Measurements from ENCODE around the gene USP53. TPM values are rescaled to one million over a fixed set of nuclear protein-coding genes. Genes with fewer than 3 reads are reported as not detected.

The USP53 gene
- total RNA-seq, 1 donor from 2014 or later, result 32.3 TPM

- Mint-ChIP-seq H3K4me1 (ENCODE audit: low read depth, unreplicated experiment) (peaks cover 1% of the 10 kb centered on the region), H3K36me3 (ENCODE audit: low read depth, unreplicated experiment) (peaks cover 5% of the 10 kb centered on the region), H3K9me3 (ENCODE audit: unreplicated experiment) (no peaks in the 10 kb centered on the region)
Measured at GRCh38 chr4:119221412-119221811, 8.9 kb downstream of the USP53 start.

GRCh38 chr4:119227690-119228089, 15.2 kb downstream of the USP53 start:
- peaks cover 21% of the 10 kb centered on the region for H3K79me2 ChIP-seq (ENCODE audit: insufficient read depth, low read length)
- H2AFZ ChIP-seq (ENCODE audit: low read depth, low read length), result no peak overlapping the region
- no peak overlapping the region for H3K9ac ChIP-seq (ENCODE audit: low read length)
- H3K4me3 Mint-ChIP-seq (ENCODE audit: unreplicated experiment), result no peak overlapping the region
- H3K27me3 Mint-ChIP-seq (ENCODE audit: low read depth, unreplicated experiment), result no peaks in the 10 kb centered on the region
- H3K4me1 Mint-ChIP-seq (ENCODE audit: low read depth, unreplicated experiment), result peaks cover 9% of the 10 kb centered on the region
- no peaks in the 10 kb centered on the region for H4K20me1 ChIP-seq (ENCODE audit: insufficient read depth, low read length)
- H3K4me3 ChIP-seq (ENCODE audit: insufficient read depth, low read depth, low read length), result no peak overlapping the region
- no peaks in the 10 kb centered on the region for H3K4me1 ChIP-seq (ENCODE audit: insufficient read depth, low read length)
- DNase-seq (ENCODE audit: low read depth), result peak; percentile 59
- H3K36me3 Mint-ChIP-seq (ENCODE audit: low read depth, unreplicated experiment), result peaks cover 3% of the 10 kb centered on the region
- H3K27ac Mint-ChIP-seq (ENCODE audit: unreplicated experiment), result no peak overlapping the region
- H3K4me2 ChIP-seq (ENCODE audit: low read length), result no peak overlapping the region
- no peaks in the 10 kb centered on the region for H3K9me3 ChIP-seq (ENCODE audit: insufficient read depth, low read depth, low read length)
- TF ChIP-seq CTCF (IDR thresholded peaks at IDR 0.05; ENCODE audit: insufficient read depth, low read depth, low read length) (no peak), EZH2 (IDR thresholded peaks at IDR 0.05; ENCODE audit: insufficient read depth, low read length) (no peak)
- no peaks in the 10 kb centered on the region for H3K36me3 ChIP-seq (ENCODE audit: insufficient read depth, low read length)
- no peak for FAIRE-seq
- no peaks in the 10 kb centered on the region for H3K27me3 ChIP-seq (ENCODE audit: insufficient read depth, low read length)
- no peak overlapping the region for H3K27ac ChIP-seq (ENCODE audit: low read depth, low read length)
- H3K9me3 Mint-ChIP-seq (ENCODE audit: unreplicated experiment), result no peaks in the 10 kb centered on the region

More at GRCh38 chr4:119221412-119221811, 8.9 kb downstream of the USP53 start:
- Histone ChIP-seq H3K4me2 (ENCODE audit: low read length) (no peak overlapping the region), H3K36me3 (ENCODE audit: insufficient read depth, low read length) (peaks cover 13% of the 10 kb centered on the region), H3K27ac (ENCODE audit: low read depth, low read length) (no peak overlapping the region), H3K9me3 (ENCODE audit: insufficient read depth, low read depth, low read length) (no peaks in the 10 kb centered on the region), H4K20me1 (ENCODE audit: insufficient read depth, low read length) (no peaks in the 10 kb centered on the region), H3K27me3 (ENCODE audit: insufficient read depth, low read length) (no peaks in the 10 kb centered on the region), H2AFZ (ENCODE audit: low read depth, low read length) (no peak overlapping the region), H3K4me3 (ENCODE audit: insufficient read depth, low read depth, low read length) (no peak overlapping the region), H3K79me2 (ENCODE audit: insufficient read depth, low read length) (peaks cover 27% of the 10 kb centered on the region), H3K4me1 (ENCODE audit: insufficient read depth, low read length) (peaks cover 4% of the 10 kb centered on the region), H3K9ac (ENCODE audit: low read length) (no peak overlapping the region)
- Mint-ChIP-seq H3K27ac (ENCODE audit: unreplicated experiment) (no peak overlapping the region), H3K27me3 (ENCODE audit: low read depth, unreplicated experiment) (no peaks in the 10 kb centered on the region), H3K4me3 (ENCODE audit: unreplicated experiment) (no peak overlapping the region)
- no peak for DNase-seq (ENCODE audit: low read depth)
- TF ChIP-seq EZH2 (IDR thresholded peaks at IDR 0.05; ENCODE audit: insufficient read depth, low read length), result no peak
- TF ChIP-seq CTCF (IDR thresholded peaks at IDR 0.05; ENCODE audit: insufficient read depth, low read depth, low read length), result no peak
- no peak for FAIRE-seq

DNA sequence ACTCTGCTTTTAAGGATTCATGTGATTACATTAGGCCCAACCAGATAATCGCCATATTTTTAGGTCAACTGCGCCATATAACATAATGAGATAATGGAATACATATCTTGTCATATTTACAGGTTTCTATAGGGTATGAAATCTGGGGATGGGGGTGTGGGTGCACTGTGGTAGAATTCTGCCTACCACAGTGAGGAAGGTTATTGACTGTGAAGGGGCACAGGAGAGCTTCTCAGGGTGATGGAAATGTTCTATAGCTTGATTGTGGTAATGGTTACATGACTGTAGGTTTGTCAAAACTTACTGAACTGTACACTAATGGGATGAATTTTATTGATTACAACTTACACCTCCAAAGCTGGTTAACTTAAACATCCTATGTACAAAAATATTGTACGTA, 15.9 kb downstream of the USP53 start:
- no peak overlapping the region for H3K4me3 ChIP-seq (ENCODE audit: insufficient read depth, low read depth, low read length)
- no peak overlapping the region for H3K4me2 ChIP-seq (ENCODE audit: low read length)
- DNase-seq (ENCODE audit: low read depth), result no peak
- Mint-ChIP-seq H3K27ac (ENCODE audit: unreplicated experiment) (no peak overlapping the region), H3K36me3 (ENCODE audit: low read depth, unreplicated experiment) (peaks cover 3% of the 10 kb centered on the region), H3K4me1 (ENCODE audit: low read depth, unreplicated experiment) (peaks cover 9% of the 10 kb centered on the region), H3K9me3 (ENCODE audit: unreplicated experiment) (no peaks in the 10 kb centered on the region), H3K4me3 (ENCODE audit: unreplicated experiment) (no peak overlapping the region), H3K27me3 (ENCODE audit: low read depth, unreplicated experiment) (no peaks in the 10 kb centered on the region)
- H3K27me3 ChIP-seq (ENCODE audit: insufficient read depth, low read length), result no peaks in the 10 kb centered on the region
- TF ChIP-seq EZH2 (IDR thresholded peaks at IDR 0.05; ENCODE audit: insufficient read depth, low read length), result no peak
- TF ChIP-seq CTCF (IDR thresholded peaks at IDR 0.05; ENCODE audit: insufficient read depth, low read depth, low read length), result no peak
- H4K20me1 ChIP-seq (ENCODE audit: insufficient read depth, low read length), result no peaks in the 10 kb centered on the region
- H3K9me3 ChIP-seq (ENCODE audit: insufficient read depth, low read depth, low read length), result no peaks in the 10 kb centered on the region
- no peak overlapping the region for H3K27ac ChIP-seq (ENCODE audit: low read depth, low read length)
- H3K36me3 ChIP-seq (ENCODE audit: insufficient read depth, low read length), result no peaks in the 10 kb centered on the region
- H2AFZ ChIP-seq (ENCODE audit: low read depth, low read length), result no peak overlapping the region
- no peak overlapping the region for H3K9ac ChIP-seq (ENCODE audit: low read length)
- H3K4me1 ChIP-seq (ENCODE audit: insufficient read depth, low read length), result peaks cover 1% of the 10 kb centered on the region
- peak; percentile 23 for FAIRE-seq
- H3K79me2 ChIP-seq (ENCODE audit: insufficient read depth, low read length), result peaks cover 21% of the 10 kb centered on the region
